ENCODE results near the gene TRABD2B.

GRCh38 chr1:47912756-47913155 is 84.4 kb downstream of the TRABD2B start:
- TF ChIP-seq EZH2 (IDR thresholded peaks at IDR 0.05; ENCODE audit: insufficient read depth, poor library complexity, severe bottlenecking) (no peak), EZH2phosphoT487 (IDR thresholded peaks at IDR 0.05; ENCODE audit: insufficient read depth, low read depth) (no peak)

Measured in GM23248 (cell line).